IMR-90 (cell line): ENCODE data around the gene MSANTD7. TPM values are rescaled to one million over a fixed set of nuclear protein-coding genes. Genes with fewer than 3 reads are reported as not detected.

Source experiments
- ATAC-seq: fragments of 200-7000 bp; cut with Tn5 transposase; 2 replicates; pipeline ENCODE4 v1.9.1; 2020; ENCODE audit warnings: low read depth, mild to moderate bottlenecking, moderate library complexity
- BruUV-seq: library from RNA; stranded (reverse); fragments of 400-500 nt; replicated peaks from 2 replicates; lab custom pipeline; 2021; lab: Mats Ljungman, UMichigan
- CTCF ChIA-PET: fragments of 300-600 bp; formaldehyde crosslinking; extraction: SDS; loops from one replicate; lab custom pipeline; 2021; ENCODE audit warnings: antibody characterized with exemption; lab: Yijun Ruan, JAX
- POLR2A ChIA-PET: fragments of 300-600 bp; sonication (Branson Sonifier 250); formaldehyde crosslinking; loops from one replicate; lab custom pipeline; 2022; ENCODE audit warnings: antibody characterized with exemption; ENCODE audit not compliant: unreplicated experiment; lab: Charles Lee
- DNase-seq: peaks from one replicate; pipeline ENCODE4 v3.0.0; 2013
- H2AFZ ChIP-seq: replicated peaks from 2 replicates; pipeline ENCODE3; 2013; ENCODE audit warnings: low read length, mild to moderate bottlenecking; ENCODE audit not compliant: poor library complexity
- H2AK5ac ChIP-seq: 2 replicates; pipeline ENCODE4 v1.6.1; 2013; ENCODE audit warnings: low read depth, low read length, inconsistent platforms
- H2AK9ac ChIP-seq: replicated peaks from 2 replicates; pipeline ENCODE3; 2013; ENCODE audit warnings: mild to moderate bottlenecking, low read depth, low read length, moderate library complexity; ENCODE audit not compliant: poor library complexity
- H2BK120ac ChIP-seq: 2 replicates; pipeline ENCODE4 v1.6.1; 2013; ENCODE audit warnings: low read depth, low read length, inconsistent platforms
- H2BK15ac ChIP-seq: 3 replicates; pipeline ENCODE4 v1.6.1; 2013; ENCODE audit warnings: low read depth, low read length, inconsistent platforms
- H2BK20ac ChIP-seq: 2 replicates; pipeline ENCODE4 v1.6.1; 2013; ENCODE audit warnings: low read depth, mild to moderate bottlenecking, inconsistent platforms, low read length, moderate library complexity
- H2BK5ac ChIP-seq: 2 replicates; pipeline ENCODE4 v1.6.1; 2013; ENCODE audit warnings: mild to moderate bottlenecking, low read depth, low read length, inconsistent platforms; ENCODE audit not compliant: poor library complexity, severe bottlenecking
- H3K14ac ChIP-seq: replicated peaks from 2 replicates; pipeline ENCODE4 v1.6.1; 2013; ENCODE audit warnings: low read depth, low read length, inconsistent platforms
- H3K18ac ChIP-seq: 2 replicates; pipeline ENCODE4 v1.6.1; 2013; ENCODE audit warnings: low read depth, low read length, control low read depth
- H3K23ac ChIP-seq: 2 replicates; pipeline ENCODE4 v1.6.1; 2013; ENCODE audit warnings: low read depth, low read length, inconsistent platforms
- H3K27ac ChIP-seq: 2 replicates; pipeline ENCODE4 v1.5.1; 2013; ENCODE audit warnings: mild to moderate bottlenecking, control low read depth, low read length; ENCODE audit not compliant: insufficient read depth
- H3K27me3 ChIP-seq: 2 replicates; pipeline ENCODE4 v1.6.1; 2013; ENCODE audit warnings: low read length; ENCODE audit not compliant: control insufficient read depth, insufficient read depth
- H3K36me3 ChIP-seq: 2 replicates; pipeline ENCODE4 v1.6.1; 2013; ENCODE audit warnings: low read length, mixed read lengths; ENCODE audit not compliant: control insufficient read depth, insufficient read depth
- H3K4ac ChIP-seq: 2 replicates; pipeline ENCODE4 v1.6.1; 2013; ENCODE audit warnings: low read depth, low read length, inconsistent platforms
- H3K4me1 ChIP-seq: 2 replicates; pipeline ENCODE4 v1.6.1; 2013; ENCODE audit warnings: low read length, mixed read lengths; ENCODE audit not compliant: control insufficient read depth, insufficient read depth
- H3K4me2 ChIP-seq: 2 replicates; pipeline ENCODE4 v1.6.1; 2013; ENCODE audit warnings: low read depth, mild to moderate bottlenecking, control low read depth, low read length, moderate library complexity
- H3K4me3 ChIP-seq: 2 replicates; pipeline ENCODE4 v1.5.1; 2013; ENCODE audit warnings: low read depth, mild to moderate bottlenecking, control low read depth, low read length, moderate library complexity; ENCODE audit not compliant: insufficient read depth
- H3K56ac ChIP-seq: 2 replicates; pipeline ENCODE4 v1.6.1; 2013; ENCODE audit warnings: low read length, inconsistent platforms; ENCODE audit not compliant: insufficient read depth; ENCODE audit errors: extremely low read depth
- H3K79me1 ChIP-seq, 2 experiments: 2 replicates each; pipeline ENCODE4 v1.6.1; 2013; ENCODE audit warnings: low read length in 2 of 2, inconsistent platforms in 1 of 2, low read depth in 1 of 2
- H3K9ac ChIP-seq: 2 replicates; pipeline ENCODE4 v1.6.1; 2013; ENCODE audit warnings: low read depth, low read length, control low read depth
- H3K9me1 ChIP-seq: 2 replicates; pipeline ENCODE4 v1.6.1; 2013; ENCODE audit warnings: low read length, inconsistent platforms; ENCODE audit not compliant: insufficient read depth
- H3K9me3 ChIP-seq: 2 replicates; pipeline ENCODE4 v1.6.1; 2013; ENCODE audit warnings: low read length; ENCODE audit not compliant: control insufficient read depth, insufficient read depth
- H4K20me1 ChIP-seq: 2 replicates; pipeline ENCODE4 v1.6.1; 2013; ENCODE audit warnings: low read length, inconsistent platforms; ENCODE audit not compliant: insufficient read depth
- H4K5ac ChIP-seq: 2 replicates; pipeline ENCODE4 v1.6.1; 2013; ENCODE audit warnings: mild to moderate bottlenecking, low read depth, low read length, control low read depth
- H4K8ac ChIP-seq, 2 experiments: 2 replicates each; pipeline ENCODE4 v1.6.1; 2013; ENCODE audit warnings: low read depth in 2 of 2, low read length in 2 of 2, control low read depth in 1 of 2, inconsistent platforms in 1 of 2
- H4K91ac ChIP-seq: 2 replicates; pipeline ENCODE4 v1.6.1; 2013; ENCODE audit warnings: low read depth, low read length, inconsistent platforms; ENCODE audit not compliant: insufficient read depth
- BHLHE40 ChIP-seq: fragments of 150-350 bp; IDR thresholded peaks from 2 replicates; pipeline ENCODE4 v1.6.1; 2016; ENCODE audit warnings: mild to moderate bottlenecking, low read depth, low read length
- CEBPB ChIP-seq: IDR thresholded peaks from 2 replicates; pipeline ENCODE4 v1.6.1; 2012; ENCODE audit warnings: low read depth, low read length, improper control_type of control experiment
- CHD1 ChIP-seq: IDR thresholded peaks from 2 replicates; pipeline ENCODE4 v1.6.1; 2012; ENCODE audit warnings: low read depth, low read length, improper control_type of control experiment
- CTCF ChIP-seq: conservative IDR thresholded peaks from 2 replicates; pipeline ENCODE4 v1.5.1; 2012; ENCODE audit warnings: mild to moderate bottlenecking, low read depth, low read length, improper control_type of control experiment
- ELK1 ChIP-seq: fragments of 150-350 bp; IDR thresholded peaks from 2 replicates; pipeline ENCODE4 v1.6.1; 2016; ENCODE audit warnings: low read depth, mild to moderate bottlenecking, low read length, moderate library complexity, borderline replicate concordance
- FOS ChIP-seq: fragments of 150-350 bp; IDR thresholded peaks from 2 replicates; pipeline ENCODE4 v1.6.1; 2016; ENCODE audit warnings: low read depth, low read length
- MAFK ChIP-seq: IDR thresholded peaks from 2 replicates; pipeline ENCODE4 v1.6.1; 2012; ENCODE audit warnings: low read depth, low read length, improper control_type of control experiment
- MAZ ChIP-seq: IDR thresholded peaks from 2 replicates; pipeline ENCODE4 v1.6.1; 2012; ENCODE audit warnings: low read depth, mild to moderate bottlenecking, low read length, improper control_type of control experiment, moderate library complexity, borderline replicate concordance
- MXI1 ChIP-seq: IDR thresholded peaks from 2 replicates; pipeline ENCODE4 v1.6.1; 2012; ENCODE audit warnings: low read depth, mild to moderate bottlenecking, low read length, moderate library complexity, borderline replicate concordance
- NFE2L2 ChIP-seq: fragments of 150-350 bp; IDR thresholded peaks from 2 replicates; pipeline ENCODE4 v1.6.1; 2016; ENCODE audit warnings: low read depth, mild to moderate bottlenecking, low read length
- POLR2A ChIP-seq: IDR thresholded peaks from 2 replicates; pipeline ENCODE4 v1.6.1; 2012; ENCODE audit warnings: mild to moderate bottlenecking, low read depth, low read length
- RAD21 ChIP-seq: IDR thresholded peaks from 2 replicates; pipeline ENCODE4 v1.6.1; 2012; ENCODE audit warnings: low read length, improper control_type of control experiment
- RCOR1 ChIP-seq: IDR thresholded peaks from 2 replicates; pipeline ENCODE4 v1.6.1; 2012; ENCODE audit warnings: mild to moderate bottlenecking, low read length, improper control_type of control experiment; ENCODE audit not compliant: insufficient replicate concordance
- RFX5 ChIP-seq: IDR thresholded peaks from 2 replicates; pipeline ENCODE4 v1.8.0; 2012; ENCODE audit warnings: low read depth, mild to moderate bottlenecking, low read length, moderate library complexity
- SMC3 ChIP-seq: fragments of 150-350 bp; IDR thresholded peaks from 2 replicates; pipeline ENCODE4 v1.6.1; 2016; ENCODE audit warnings: low read depth, mild to moderate bottlenecking, antibody characterized with exemption, low read length, moderate library complexity
- USF2 ChIP-seq: fragments of 150-350 bp; IDR thresholded peaks from 2 replicates; pipeline ENCODE4 v1.6.1; 2017; ENCODE audit warnings: mild to moderate bottlenecking, antibody characterized with exemption, low read length, low read depth
- WGBS, 2 experiments: methylation state at CpG; one replicate each; pipeline versions ENCODE4 v1.1.5 to v1.1.7; 2013; ENCODE audit warnings: missing lambda C conversion rate in 2 of 2; ENCODE audit not compliant: insufficient read length in 1 of 2; ENCODE audit errors: extremely low coverage in 2 of 2; 5-methylcytosine and 5-hydroxymethylcytosine counted together
- dilution Hi-C: fragments of 300-500 bp; cut with HindIII; formaldehyde crosslinking; loops from one replicate; pipeline ENCODE4 v1.14.3; 2018; ENCODE audit warnings: low sequenced_read_pairs; ENCODE audit not compliant: unreplicated experiment
- in situ Hi-C: fragments of 300-500 bp; cut with MboI; formaldehyde crosslinking; loops from 3 replicates; pipeline ENCODE4 v1.14.3; 2019; ENCODE audit warnings: low sequenced_read_pairs, inconsistent platforms, mixed read lengths
- intact Hi-C: fragments of 100-400 bp; cut with micrococcal nuclease; formaldehyde crosslinking; loops from 2 replicates; pipeline ENCODE4 v1.10.0; 2022
- polyA plus RNA-seq, 3 experiments: library from polyadenylated mRNA; depleted of rRNA; stranded (reverse); fragments of >200 nt; gene quantifications; 2 replicates each; pipeline ENCODE4 v1.2.3, GENCODE V29; 2012; ENCODE audit warnings: low replicate concordance in 1 of 3
- total RNA-seq: library from RNA; depleted of rRNA; stranded (reverse); fragments of >200 nt; gene quantifications from 2 replicates; pipeline ENCODE4 v1.2.3, GENCODE V29; 2012

Gene MSANTD7
- total and polyA plus RNA-seq, 2 of the 4 experiments (the other 2 are of a cell fraction): 4.7 to 16.0 TPM

GRCh38 chr10:14879928-14880193 is 41.8 kb downstream of the MSANTD7 start:
- BruUV-seq: TSS peak; percentile 55
- Histone ChIP-seq H3K4me2 (peak overlapping the region; percentile 95), H2AK5ac (no peak overlapping the region; the same call in 1 of the 2 replicates), H3K27ac (no peak overlapping the region), H3K9me1 (peaks cover 12% of the 10 kb centered on the region), H3K23ac (peak overlapping the region; percentile 85), H4K20me1 (peaks cover 9% of the 10 kb centered on the region; the same call in 1 of the 2 replicates), H2BK120ac (no peak overlapping the region), H4K8ac (0 out of 4 replicates have a peak overlapping the region, but pooled peaks of 1 of the 2 experiments have one; percentile 26), H4K91ac (no peak overlapping the region), H3K4me1 (peaks cover 11% of the 10 kb centered on the region), H3K14ac (no peak overlapping the region; the same call in 1 of the 2 replicates), H3K18ac (no peak overlapping the region), H2BK15ac (no peak overlapping the region), H3K36me3 (no peaks in the 10 kb centered on the region), H3K9ac (peak overlapping the region; percentile 57), H2AK9ac (no peak overlapping the region), H3K56ac (peak overlapping the region; percentile 17; the same call in 1 of the 2 replicates), H3K4me3 (peak overlapping the region; percentile 91; the same call in 1 of the 2 replicates), H2AFZ (peak overlapping the region; percentile 67), H3K4ac (no peak overlapping the region), H3K9me3 (no peaks in the 10 kb centered on the region), H3K79me1 (peaks cover 39 to 56% of the 10 kb centered on the region in 2 experiments), H4K5ac (0 out of 2 replicates have a peak overlapping the region, but pooled peaks have one; percentile 27), H2BK5ac (no peak overlapping the region), H3K27me3 (no peaks in the 10 kb centered on the region), H2BK20ac (no peak overlapping the region)
- no CpG with 5 or more reads among the region's 5 CpGs for WGBS, 2 experiments
- POLR2A ChIA-PET: interaction anchor here (0.6 kb wide), 1 partner anchor 13 kb away, joined by 3 read pairs; no protein-coding TSS in a partner anchor
- dilution Hi-C loops: no loop called here
- in situ Hi-C loops: no loop called here
- ATAC-seq (no peak), DNase-seq (no peak)
- CTCF ChIA-PET: no interaction called here
- TF ChIP-seq POLR2A: no peak
- TF ChIP-seq ELK1: no peak
- no peak for TF ChIP-seq CEBPB
- TF ChIP-seq BHLHE40: no peak
- TF ChIP-seq RFX5: no peak
- TF ChIP-seq USF2: no peak
- TF ChIP-seq FOS: no peak
- TF ChIP-seq CTCF: no peak
- no peak for TF ChIP-seq CHD1
- TF ChIP-seq NFE2L2: no peak
- TF ChIP-seq MAFK: no peak
- TF ChIP-seq MXI1: no peak
- no peak for TF ChIP-seq SMC3
- TF ChIP-seq RCOR1: no peak
- TF ChIP-seq MAZ: no peak
- no peak for TF ChIP-seq RAD21
- intact Hi-C loops: loop anchor here (10.0 kb wide), 1 partner anchor 225 kb away; no protein-coding TSS in a partner anchor
